Posterior vena cava (tissue), 2 donors: Measurements from ENCODE around the gene EYS. TPM values are rescaled to one million over a fixed set of nuclear protein-coding genes. Genes with fewer than 3 reads are reported as not detected.

ENCODE experiments used
- DNase-seq: peaks from one replicate; pipeline ENCODE4 v3.0.0-alpha.2; 2020; ENCODE audit warnings: low spot score
- intact Hi-C, 2 donors: fragments of 100-400 bp; cut with DNase I; formaldehyde crosslinking; loops; one replicate each; pipeline versions ENCODE4 v1.14.1 to v1.14.2; 2022 to 2023
- total RNA-seq, 2 donors: library from RNA; stranded (reverse); fragmentation: NEBNext Ultra II Directional; extraction: Animal tissue kit (Norgen Biotek cat#: 25700); gene quantifications; one replicate each; pipeline ENCODE4 v1.2.1, GENCODE V29; 2021
- donor health status: DM: yes; HTN: yes; CAD: no.
- donor health status: DM: yes; HTN: yes; CAD: no.

The EYS gene
- total RNA-seq, 2 donors from 2014 or later = not detected

DNA sequence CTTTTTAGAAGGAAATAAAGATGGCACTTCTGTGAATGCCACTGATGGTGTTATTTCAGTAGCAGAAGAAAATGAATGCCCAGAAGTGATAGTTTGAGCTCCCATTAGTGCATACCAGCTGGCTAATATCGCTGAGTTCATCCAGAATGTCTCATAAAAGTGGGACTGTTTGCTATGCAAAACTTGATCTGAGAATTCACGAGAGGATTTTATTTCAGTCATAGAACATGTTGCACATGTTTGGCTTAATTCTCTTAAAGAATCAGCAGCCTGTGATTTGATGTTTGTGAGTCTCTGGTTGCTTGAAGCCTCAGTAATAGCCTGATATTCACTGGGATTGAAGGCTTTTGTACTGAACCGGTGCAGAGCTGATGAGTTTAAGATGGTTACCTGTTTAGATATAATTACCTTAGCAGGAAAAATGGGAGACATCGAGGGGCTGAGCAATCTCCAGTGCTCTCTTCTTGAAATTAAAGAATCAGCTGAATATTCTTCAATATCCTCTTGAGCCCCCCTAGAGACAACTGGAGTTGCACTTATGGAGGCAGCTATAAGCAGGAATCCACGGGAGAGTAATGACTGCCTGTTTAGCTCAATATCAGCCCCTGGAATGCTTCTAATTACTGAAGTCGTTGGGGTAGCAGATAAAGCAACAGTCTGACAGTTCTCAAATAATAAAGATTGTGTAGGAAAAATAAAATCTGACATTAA, 1115.9 kb downstream of the EYS start:
- intact Hi-C loops = loop anchor here in 1 of 2 donors (1.0 kb wide), 1 partner anchor 30 kb away; no protein-coding TSS in a partner anchor

GRCh38 chr6:64589961-64590360, 1117.1 kb downstream of the EYS start:
- intact Hi-C loops = loop anchor here in 1 of 2 donors (1.0 kb wide), 1 partner anchor 31 kb away; no protein-coding TSS in a partner anchor
- no peak for DNase-seq

More for the DNA sequence above, 1115.9 kb downstream of the EYS start:
- no peak for DNase-seq

GRCh38 chr6:64580346-64580745, 1126.7 kb downstream of the EYS start:
- no peak for DNase-seq
- intact Hi-C loops = no loop called here

GRCh38 chr6:64553249-64553786, 1153.7 kb downstream of the EYS start:
- DNase-seq = no peak
- intact Hi-C loops = no loop called here

DNA sequence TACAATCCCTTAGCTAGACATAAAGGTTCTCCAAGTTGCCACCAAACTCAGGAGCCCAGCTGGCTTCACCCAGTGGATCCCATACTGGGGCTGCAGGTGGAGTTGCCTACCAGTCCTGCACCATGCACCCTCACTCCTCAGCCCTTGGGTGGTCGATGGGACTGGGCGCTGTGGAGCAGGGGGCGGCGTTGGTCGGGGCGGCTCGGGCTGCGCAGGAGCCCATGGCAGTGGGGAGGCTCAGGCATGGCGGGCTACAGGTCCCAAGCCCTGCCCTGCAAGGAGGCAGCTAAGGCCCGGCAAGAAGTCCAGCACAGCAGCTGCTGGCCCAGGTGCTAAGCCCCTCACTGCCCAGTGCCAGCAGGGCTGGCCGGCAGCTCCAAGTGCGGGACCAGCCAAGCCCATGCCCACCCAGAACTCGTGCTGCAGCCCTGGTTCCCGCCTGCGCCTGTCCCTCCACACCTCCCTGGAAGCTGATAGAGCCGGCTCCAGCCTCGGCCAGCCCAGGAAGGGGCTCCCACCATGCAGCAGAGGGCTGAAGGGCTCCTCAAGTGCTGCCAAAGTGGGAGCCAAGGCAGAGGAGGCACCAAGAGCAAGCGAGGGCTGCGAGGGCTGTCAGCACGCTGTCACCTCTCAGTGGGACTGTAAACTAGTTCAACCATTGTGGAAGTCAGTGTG, 1159.3 kb downstream of the EYS start:
- DNase-seq = peak; percentile 50
- intact Hi-C loops = no loop called here

- no peak for DNase-seq
- intact Hi-C loops = no loop called here
These were observed 1167.1 kb downstream of the EYS start for GRCh38 chr6:64539917-64540316.

DNA sequence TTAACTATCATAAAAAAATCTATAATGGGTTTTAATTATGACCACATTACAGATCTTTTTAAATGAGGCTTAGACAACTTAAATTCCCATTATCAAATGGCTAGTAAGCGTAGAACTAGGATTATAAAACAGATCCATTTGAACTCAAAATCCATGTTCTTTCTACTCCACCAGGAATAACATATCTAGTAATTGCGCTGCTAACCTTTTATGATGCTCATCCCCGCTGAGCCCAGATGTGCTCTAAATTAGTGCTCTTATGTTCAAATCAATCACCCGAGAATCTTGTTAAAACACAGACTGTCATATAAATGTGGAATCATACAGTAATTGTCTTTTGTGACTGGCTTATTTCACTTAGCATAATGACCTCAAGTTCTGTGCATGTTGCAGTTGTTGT, 1168.3 kb downstream of the EYS start:
- intact Hi-C loops = no loop called here
- DNase-seq = no peak

DNA sequence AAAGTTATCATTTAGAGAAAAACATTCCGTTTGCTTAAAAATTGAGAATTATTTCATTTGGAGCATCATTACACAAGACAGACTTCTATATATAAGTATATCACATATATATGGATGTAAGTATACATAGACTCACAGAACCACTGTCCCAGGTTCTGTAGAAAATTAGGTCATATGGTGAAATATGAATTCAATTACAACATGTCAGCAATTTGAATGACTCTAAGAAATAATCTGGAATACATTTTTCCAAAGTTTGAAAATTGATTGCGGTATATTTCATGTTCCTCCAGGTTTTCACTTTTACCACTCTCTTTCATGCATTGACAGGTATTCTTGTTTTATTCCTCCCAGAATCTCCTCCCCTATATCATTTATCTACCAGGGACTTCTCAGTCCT, 1179.1 kb downstream of the EYS start:
- DNase-seq = no peak
- intact Hi-C loops = no loop called here

- intact Hi-C loops = no loop called here
These were observed 1184.2 kb downstream of the EYS start for GRCh38 chr6:64522859-64523258.

DNA sequence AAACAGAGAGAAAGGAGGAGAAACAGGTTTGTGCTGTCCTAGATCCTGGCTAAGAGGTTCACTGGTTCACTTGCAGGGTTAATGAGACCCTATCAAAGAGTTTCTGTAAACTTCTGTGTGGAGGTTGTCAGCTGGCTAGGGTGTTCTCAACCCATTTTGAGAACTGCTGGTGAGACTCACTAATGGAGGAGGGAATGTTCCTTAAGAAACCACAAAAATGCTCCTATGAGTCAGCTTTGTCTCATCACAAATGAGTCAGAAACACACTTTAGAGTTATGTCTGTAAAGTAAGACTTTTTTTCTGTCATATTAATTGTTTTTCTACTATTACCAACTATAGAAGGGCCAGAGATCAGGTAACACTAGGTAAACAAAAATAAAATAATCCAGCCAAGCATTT, 1187.0 kb downstream of the EYS start:
- intact Hi-C loops = no loop called here
- DNase-seq = no peak

More at GRCh38 chr6:64522859-64523258, 1184.2 kb downstream of the EYS start:
- no peak for DNase-seq

- DNase-seq = no peak
- intact Hi-C loops = no loop called here
These were observed 1190.6 kb downstream of the EYS start for GRCh38 chr6:64516393-64516792.

GRCh38 chr6:64507661-64508060, 1199.4 kb downstream of the EYS start:
- no peak for DNase-seq
- intact Hi-C loops = no loop called here

DNA sequence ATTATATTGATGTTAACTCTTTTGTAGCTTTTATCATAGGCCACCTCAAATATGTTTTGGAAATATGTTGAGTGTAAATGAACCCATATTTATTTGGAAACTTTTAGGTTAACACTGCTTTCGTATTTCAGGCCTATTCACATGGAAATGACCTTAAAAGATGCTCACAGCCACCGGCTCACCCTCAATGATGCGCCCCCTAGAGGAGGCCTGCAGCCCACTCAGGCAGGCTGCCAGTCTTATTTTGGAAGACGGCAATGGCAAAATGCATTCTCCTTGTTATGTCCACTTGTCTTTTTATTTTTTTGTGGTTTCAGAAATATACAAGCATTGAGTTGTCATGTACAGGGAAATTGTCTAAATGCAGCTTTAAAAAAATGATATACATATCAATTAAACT, 1201.7 kb downstream of the EYS start:
- intact Hi-C loops = no loop called here
- DNase-seq = no peak

DNA sequence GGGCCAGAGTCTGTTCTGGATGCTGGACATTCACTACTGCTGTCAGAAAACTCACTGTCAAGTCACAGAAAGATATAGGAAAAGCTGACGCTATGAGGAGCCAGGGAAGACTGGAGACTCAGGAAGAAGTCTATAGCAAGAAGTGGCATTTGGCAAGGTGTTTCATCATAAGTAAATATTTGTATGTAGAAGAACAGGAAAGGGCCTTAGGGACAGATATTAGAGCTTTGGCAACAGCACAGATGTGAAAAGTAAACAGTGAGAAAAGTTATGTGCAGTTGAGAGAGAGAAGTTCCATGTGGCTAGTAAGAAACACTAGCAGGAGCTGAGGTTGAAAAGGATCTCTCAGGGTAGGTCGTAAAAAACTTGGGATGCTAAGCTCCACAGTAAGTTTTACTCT, 1202.5 kb downstream of the EYS start:
- no peak for DNase-seq
- intact Hi-C loops = no loop called here

DNA sequence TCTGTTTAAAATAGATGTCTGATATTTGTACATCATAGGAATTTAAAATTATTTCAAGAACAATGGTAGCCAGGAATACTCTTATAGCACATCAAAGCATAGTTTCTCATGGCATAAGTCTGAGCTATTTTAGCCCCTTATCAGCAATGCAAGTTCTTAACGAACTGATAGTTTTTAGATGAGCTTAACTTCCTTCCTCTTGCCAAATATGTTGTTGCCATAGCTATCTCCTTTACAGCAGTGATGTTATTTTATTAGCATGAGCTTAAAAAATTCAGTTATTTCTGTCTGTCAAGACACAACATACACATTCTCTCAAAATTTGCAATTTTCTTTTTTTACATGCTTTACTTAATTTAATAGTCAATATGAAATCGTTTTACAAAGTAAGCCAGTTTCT, 1204.2 kb downstream of the EYS start:
- no peak for DNase-seq
- intact Hi-C loops = no loop called here

DNA sequence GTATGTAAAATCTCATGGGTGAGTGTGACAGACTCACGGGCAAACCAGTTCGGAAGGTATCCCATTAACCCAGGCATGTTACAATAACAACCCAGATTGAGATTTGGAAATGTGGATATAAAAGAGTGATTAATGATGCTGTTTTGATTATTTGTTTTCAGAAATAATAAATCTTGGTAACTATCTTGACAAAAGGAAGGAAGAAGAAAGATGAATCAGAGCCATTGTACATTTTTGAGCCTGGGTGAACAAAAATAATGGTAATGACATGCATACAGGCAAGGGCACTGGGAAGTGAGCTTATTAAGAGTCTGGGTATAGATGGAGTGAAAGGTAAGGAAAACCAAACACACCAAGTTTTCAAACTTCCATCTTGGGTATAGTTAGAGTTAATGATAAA, 1209.4 kb downstream of the EYS start:
- intact Hi-C loops = no loop called here
- no peak for DNase-seq

- intact Hi-C loops = no loop called here
- no peak for DNase-seq
These were observed 1217.3 kb downstream of the EYS start for GRCh38 chr6:64489763-64490162.

GRCh38 chr6:64486578-64487351, 1220.3 kb downstream of the EYS start:
- no peak for DNase-seq
- intact Hi-C loops = no loop called here

- DNase-seq = no peak
- intact Hi-C loops = no loop called here
These were observed 1223.0 kb downstream of the EYS start for GRCh38 chr6:64483956-64484499.

DNA sequence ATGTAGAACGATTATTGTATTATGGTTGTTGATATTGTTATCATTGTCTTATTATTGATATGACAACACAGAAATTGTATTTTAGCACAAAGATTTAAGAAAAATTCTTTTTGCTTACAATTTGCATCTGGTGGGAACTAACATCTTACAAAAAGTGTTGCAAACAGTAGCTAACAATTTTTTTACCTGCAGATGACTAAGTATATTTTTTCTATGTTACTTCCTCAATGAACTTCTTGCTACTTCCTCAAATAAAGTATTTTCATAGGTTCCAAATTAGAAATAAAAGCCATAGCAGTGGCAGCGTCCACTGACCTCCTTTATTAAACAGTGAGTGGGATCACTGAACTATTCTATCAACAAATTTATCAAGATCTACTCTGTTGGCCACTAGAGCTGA, 1224.4 kb downstream of the EYS start:
- intact Hi-C loops = no loop called here
- no peak for DNase-seq
